RWPE1 (cell line): Measurements from ENCODE around the gene WDR45B.

Source experiments
- CTCF ChIA-PET: fragments of 350-600 bp; sonication (Branson Sonifier 250); formaldehyde crosslinking; extraction: SDS; loops from one replicate; lab custom pipeline; 2021; lab: Yijun Ruan, JAX
- POLR2A ChIA-PET: fragments of 400-600 bp; formaldehyde crosslinking; extraction: SDS; loops from one replicate; lab custom pipeline; 2020; ENCODE audit warnings: antibody characterized with exemption; ENCODE audit not compliant: low non-redundant PET; lab: Yijun Ruan, JAX
- DNase-seq: peaks from one replicate; pipeline ENCODE4 v3.0.0; 2012; ENCODE audit warnings: low spot score
- H3K27ac ChIP-seq: fragments of 450-650 bp; 2 replicates; pipeline ENCODE4 v1.5.1; 2017
- TF ChIP-seq, protein P1 (sequence below): fragments of 450-650 bp; conservative IDR thresholded peaks from 2 replicates; pipeline ENCODE4 v1.5.1; 2017; ENCODE audit warnings: low read depth, mild to moderate bottlenecking

WDR45B gene

DNA sequence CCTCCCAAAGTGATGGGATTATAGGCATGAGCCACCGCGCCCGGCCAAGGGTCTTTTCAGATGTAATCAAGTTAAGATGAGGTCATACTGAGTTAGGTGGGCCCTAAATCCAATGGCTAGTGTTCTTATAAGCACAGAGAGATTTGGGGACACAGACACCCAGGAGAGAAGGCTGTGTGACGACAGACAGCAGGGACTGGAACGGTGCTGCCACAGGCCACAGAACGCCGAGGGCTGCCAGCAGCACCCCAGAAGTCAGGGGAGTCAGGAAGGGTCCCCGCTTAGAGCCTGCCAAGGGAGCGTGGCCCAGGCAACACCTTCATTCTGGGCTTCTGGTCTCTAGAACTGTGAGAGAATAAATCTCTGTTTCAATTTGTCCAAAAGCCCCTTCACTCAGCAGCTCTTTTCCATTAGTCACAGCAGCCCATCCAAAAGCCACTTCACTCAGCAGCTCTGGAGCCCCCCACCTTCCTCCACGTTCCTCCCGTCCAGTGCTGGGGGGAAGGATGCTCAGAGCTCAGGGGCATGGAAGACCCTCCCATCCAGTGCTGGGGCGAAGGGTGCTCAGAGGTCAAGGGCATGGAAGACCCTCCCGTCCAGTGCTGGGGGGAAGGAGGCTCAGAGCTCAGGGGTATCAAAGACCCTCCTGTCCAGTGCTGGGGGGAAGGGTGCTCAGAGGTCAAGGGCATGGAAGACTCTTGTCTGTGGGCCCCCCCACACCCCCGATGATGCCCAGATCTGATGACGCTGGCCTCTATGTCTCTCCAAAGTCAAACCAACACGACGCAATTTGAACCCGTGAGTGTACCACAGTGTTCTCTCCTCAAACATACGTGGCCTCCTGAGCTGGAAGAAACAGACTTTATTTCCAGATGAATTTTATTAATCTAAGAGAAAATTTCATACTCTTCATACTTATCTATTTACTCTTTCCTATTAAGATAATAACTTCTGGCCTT, 38.4 kb upstream of the WDR45B start:
- CTCF ChIA-PET: interaction anchor here (1.8 kb wide), 1 partner anchor 18 kb away, joined by 5 read pairs; no protein-coding TSS in a partner anchor
- no peak for DNase-seq
- H3K27ac ChIP-seq: no peak overlapping the region
- TF ChIP-seq, protein P1, sequence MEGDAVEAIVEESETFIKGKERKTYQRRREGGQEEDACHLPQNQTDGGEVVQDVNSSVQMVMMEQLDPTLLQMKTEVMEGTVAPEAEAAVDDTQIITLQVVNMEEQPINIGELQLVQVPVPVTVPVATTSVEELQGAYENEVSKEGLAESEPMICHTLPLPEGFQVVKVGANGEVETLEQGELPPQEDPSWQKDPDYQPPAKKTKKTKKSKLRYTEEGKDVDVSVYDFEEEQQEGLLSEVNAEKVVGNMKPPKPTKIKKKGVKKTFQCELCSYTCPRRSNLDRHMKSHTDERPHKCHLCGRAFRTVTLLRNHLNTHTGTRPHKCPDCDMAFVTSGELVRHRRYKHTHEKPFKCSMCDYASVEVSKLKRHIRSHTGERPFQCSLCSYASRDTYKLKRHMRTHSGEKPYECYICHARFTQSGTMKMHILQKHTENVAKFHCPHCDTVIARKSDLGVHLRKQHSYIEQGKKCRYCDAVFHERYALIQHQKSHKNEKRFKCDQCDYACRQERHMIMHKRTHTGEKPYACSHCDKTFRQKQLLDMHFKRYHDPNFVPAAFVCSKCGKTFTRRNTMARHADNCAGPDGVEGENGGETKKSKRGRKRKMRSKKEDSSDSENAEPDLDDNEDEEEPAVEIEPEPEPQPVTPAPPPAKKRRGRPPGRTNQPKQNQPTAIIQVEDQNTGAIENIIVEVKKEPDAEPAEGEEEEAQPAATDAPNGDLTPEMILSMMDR: no peak
- POLR2A ChIA-PET: no interaction called here

DNA sequence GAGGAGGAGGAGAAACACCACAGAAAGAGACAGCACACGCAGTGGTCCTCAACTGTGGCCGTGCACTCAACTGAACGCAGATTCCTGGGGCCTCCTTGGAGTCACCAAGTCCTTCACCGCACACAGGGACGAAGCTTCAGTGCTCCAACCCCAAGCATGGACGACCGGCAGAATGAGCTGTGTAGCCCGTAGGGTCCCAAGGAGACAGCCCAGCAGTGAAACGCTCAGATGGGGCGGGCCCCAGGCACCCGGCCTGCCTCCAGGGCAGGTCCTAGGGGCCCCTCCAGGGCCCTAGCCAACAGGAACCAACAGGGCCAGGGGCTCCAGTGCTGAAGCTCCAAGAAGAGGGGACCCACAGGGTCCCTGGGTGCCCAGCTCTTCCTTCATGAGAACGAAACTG, 37.0 kb upstream of the WDR45B start:
- CTCF ChIA-PET: interaction anchor here (0.5 to 0.6 kb wide), 3 partner anchors 9 to 89 kb away, joined by 3 to 4 read pairs (median 3); no protein-coding TSS in a partner anchor
- TF ChIP-seq, protein P1: no peak
- no peak overlapping the region for H3K27ac ChIP-seq
- POLR2A ChIA-PET: no interaction called here
- no peak for DNase-seq

DNA sequence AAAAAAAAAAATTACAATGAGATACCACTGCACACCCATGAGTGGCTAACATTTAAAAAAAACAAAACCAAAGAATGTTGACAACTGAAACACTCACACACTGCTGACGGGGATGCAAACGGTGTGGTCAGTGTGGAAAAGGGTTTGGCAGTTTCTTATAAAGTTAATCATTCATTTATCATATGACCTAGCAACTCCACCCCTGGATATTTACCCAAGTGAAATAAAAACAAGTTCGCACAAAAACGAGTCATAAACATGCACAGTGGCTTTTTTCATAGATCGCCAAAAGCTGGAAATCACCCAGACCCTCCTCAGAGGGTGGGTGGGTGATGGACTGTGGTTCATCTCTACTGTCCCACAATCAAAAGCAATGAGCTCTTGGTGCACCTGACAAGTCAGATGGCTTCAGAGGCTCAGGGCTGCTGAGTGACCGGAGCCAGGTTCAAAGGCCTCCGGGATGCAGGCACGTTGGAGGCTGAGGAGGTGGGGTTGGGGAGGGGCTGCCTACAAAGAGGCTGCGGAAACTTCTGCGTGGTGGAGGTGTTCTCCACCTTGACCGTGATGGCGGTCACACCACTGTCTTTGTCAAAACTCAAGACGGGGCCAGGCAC, 36.1 kb upstream of the WDR45B start:
- CTCF ChIA-PET: no interaction called here

DNA sequence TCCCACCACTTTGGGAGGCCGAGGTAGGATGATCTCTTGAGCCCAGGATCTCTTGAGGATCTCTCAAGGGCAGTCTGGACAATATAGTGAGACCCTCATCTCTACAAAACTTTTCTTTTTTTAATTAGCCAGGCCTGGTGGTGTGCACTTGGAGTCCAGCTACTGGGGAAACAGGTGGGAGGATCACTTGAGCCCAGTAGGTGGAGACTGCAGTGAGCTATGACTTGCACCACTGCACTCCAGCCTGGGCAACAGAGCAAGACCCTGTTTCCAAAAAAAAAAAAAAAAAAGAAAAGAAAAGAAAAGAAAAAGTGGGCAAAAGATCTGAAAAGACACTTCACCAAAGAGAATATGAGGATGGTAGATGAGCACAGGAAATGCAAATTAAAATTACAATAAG, 35.3 kb upstream of the WDR45B start:
- POLR2A ChIA-PET: interaction anchor here (0.7 kb wide), 1 partner anchor 15 kb away, joined by 6 read pairs; no protein-coding TSS in a partner anchor
- TF ChIP-seq, protein P1: no peak
- no peak overlapping the region for H3K27ac ChIP-seq
- DNase-seq: no peak
- CTCF ChIA-PET: interaction anchor here (0.7 kb wide), 1 partner anchor 27 kb away, joined by 3 read pairs; no protein-coding TSS in a partner anchor

More for the DNA sequence above, 36.1 kb upstream of the WDR45B start:
- POLR2A ChIA-PET: interaction anchor here (0.7 kb wide), 1 partner anchor 15 kb away, joined by 6 read pairs; no protein-coding TSS in a partner anchor
- no peak for DNase-seq
- TF ChIP-seq, protein P1: no peak
- H3K27ac ChIP-seq: no peak overlapping the region

DNA sequence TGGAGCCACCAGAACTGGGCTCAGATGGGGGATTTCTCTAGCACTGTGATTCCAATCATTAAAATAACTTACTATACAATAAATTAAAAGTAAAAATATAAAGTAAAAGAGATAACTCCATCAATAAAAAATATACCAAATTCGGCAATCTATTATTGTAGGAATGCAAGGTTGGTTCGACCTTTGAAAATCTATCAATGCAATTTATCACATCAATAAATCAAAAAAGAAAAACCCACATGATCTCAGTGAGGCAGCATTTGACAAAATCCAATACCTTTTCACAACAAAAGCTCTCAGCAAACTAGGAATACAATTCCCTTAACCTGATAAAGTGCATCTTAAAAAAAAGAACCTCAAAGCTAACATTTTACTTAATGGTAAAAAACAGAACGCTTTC, 33.3 kb upstream of the WDR45B start:
- TF ChIP-seq, protein P1: no peak
- ChIA-PET CTCF (interaction anchor here (0.6 kb wide), 1 partner anchor 53 kb away, joined by 3 read pairs; no protein-coding TSS in a partner anchor), POLR2A (no interaction called here)
- H3K27ac ChIP-seq: no peak overlapping the region
- DNase-seq: no peak
